Glomerular visceral epithelial cell (primary cell): ENCODE measurements around the gene SGMS1.

Source experiments
- DNase-seq: peaks from one replicate; pipeline ENCODE4 v3.0.0-alpha.2; 2016; ENCODE audit errors: extremely low spot score

The SGMS1 gene

GRCh38 chr10:50336140-50336539, 287.6 kb downstream of the SGMS1 start:
- no peak for DNase-seq

DNA sequence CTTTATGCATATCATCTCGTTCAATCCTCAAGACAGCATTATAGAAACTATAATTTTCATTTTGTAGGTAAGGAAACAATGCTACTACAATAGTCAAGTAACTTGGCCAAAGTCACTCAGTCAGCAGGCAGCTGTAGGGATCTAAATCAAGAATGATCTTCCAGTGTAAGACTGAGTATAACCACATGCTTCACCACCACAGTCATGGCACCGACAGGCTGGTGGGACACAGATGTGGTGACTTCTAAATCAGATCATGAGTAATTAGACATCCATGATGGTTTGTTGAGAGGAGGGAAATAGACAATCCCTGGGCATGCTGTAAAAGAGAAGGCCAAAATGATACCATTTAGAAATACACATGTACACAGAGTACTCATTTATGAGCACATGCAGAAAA, 288.4 kb downstream of the SGMS1 start:
- DNase-seq: no peak

- no peak for DNase-seq
Observed at GRCh38 chr10:50334273-50334672, 289.5 kb downstream of the SGMS1 start.

GRCh38 chr10:50333872-50334271, 289.9 kb downstream of the SGMS1 start:
- no peak for DNase-seq

GRCh38 chr10:50332108-50332842, 291.5 kb downstream of the SGMS1 start:
- DNase-seq: no peak

DNA sequence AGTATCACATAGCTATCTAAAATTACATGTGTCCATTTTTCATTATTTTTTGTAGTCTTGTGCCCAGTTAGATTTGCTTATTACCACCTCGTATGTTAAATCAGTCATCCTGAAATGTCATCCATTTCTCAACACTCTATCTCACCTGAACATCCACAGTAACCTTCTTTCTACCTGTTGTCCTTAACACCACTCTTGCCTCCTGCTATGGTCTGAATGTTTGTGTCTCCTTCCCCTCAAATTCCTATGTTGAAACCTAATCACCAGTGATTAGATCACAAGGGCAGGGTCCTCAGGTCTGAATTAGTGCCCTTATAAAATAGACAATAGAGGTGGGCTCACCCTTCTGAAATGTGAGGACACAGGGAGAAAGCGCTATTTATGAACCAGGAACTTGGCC, 292.3 kb downstream of the SGMS1 start:
- DNase-seq: no peak

DNA sequence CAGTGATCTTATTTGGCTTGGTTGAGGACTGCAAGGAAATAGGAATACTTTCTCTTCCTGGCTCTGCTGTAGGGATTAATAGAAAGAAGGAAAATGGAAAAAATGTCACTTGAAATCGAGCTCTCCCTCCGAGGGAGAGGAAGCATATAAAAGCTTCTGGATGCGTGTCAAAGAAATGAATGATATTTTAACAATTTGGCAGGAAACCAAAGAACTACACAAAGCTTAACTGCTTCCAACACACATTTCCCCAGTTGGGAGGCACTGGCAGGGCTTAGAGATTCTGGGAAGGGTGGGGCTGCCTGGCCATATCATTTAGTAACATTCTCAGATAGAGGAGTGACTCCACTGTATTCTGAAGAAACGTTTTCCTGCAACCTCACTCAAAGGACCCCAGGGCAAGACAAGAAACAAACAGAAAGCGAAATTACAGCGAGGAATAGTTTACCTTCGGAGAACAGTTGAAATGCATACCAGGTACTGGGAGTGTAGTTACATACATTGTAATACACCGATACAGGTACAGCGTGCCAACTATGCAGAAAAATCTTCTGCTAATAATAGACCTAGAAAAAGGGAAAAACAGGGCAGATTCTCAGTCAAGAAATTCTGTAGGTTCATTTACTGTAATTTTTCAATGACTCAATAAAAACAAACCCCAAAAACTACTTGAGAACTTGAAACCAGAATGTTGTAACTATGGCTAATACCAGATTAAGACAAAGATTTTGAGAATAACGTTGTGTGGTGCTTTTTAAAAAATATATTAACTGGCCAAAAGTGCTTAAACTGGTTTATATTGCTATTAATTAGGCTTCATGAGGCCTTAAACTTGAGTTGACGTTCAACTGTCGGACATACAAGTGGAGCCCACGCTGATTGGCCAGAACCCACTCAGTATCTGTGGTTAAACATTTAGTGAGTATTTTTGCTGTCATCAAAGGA, 296.7 kb downstream of the SGMS1 start:
- peak; percentile 16 for DNase-seq

DNA sequence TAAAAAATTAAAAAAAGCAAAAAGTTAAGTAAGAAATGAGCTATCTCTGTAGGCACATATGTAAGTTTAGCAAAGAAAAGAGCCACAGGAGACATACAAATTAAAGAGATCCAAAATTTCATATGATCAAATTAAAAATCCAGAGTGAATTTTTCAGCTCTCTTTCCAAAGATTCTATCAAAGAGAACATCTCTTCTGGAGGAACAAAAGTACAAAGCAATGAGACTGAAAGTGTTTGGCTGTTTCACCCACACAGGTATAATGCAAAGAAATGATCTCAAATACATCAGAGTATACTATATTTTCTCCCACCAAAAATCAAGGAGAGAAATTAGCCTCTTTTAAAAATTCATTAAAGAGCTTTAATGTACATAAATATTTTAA, 297.6 kb downstream of the SGMS1 start:
- no peak for DNase-seq

DNA sequence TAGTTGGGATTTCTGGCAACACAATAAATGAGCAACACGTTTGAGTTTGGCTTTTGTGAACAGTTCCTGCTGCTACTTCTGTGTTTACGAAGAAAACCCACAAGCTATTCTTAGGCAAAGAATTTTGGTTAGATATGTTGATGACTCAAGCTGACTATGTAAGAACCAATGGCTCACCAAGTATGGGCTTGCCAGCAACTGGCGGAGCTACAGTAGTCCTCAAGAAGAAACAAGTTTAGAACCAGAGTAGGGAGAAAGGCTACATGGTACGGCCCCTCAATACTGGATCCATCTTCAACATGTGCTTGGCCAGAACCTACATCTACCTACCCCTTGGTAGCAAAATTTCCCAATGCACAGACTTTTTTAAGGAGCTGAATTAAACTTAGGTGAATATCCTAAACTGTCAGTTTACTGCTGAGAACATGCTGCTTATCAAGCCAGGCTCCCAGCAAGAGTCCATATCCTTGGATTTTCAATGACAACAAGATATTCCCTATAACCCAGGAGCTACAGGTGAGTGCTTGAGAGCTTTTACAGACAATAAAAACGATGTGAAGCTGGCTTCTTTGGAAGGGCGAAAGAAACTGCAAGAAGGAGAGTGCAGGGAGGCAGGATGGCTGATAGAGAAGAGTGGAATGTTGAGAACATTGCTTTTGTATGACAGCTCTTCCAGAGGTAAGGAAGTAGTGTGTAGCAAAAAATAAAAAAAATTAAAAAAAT, 298.1 kb downstream of the SGMS1 start:
- DNase-seq: peak; percentile 73

- no peak for DNase-seq
Observed at GRCh38 chr10:50324680-50325393, 298.9 kb downstream of the SGMS1 start.

- no peak for DNase-seq
Observed at GRCh38 chr10:50324046-50324445, 299.7 kb downstream of the SGMS1 start.

GRCh38 chr10:50322077-50322476, 301.7 kb downstream of the SGMS1 start:
- DNase-seq: no peak

DNA sequence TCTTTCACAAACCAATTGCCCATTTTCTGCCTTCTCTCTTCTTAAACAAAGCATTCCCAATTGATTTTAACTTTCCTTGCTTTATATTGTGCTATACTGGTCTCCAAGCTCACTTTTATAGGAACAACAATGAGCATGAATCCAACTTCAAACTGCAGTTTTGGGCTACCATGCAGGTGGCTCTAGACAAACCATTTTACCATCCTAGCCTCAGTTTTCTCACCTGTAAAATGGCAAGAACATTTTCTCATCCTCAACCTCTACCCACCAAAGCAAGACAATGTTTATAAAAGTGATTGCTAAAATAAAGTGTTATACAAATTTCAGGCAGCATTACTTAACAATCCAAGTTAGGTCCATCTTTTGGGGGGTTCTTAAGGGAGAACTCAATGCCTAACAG, 305.6 kb downstream of the SGMS1 start:
- no peak for DNase-seq

- no peak for DNase-seq
Observed at GRCh38 chr10:50316695-50317648, 306.8 kb downstream of the SGMS1 start.

GRCh38 chr10:50316174-50316573, 307.6 kb downstream of the SGMS1 start:
- no peak for DNase-seq

DNA sequence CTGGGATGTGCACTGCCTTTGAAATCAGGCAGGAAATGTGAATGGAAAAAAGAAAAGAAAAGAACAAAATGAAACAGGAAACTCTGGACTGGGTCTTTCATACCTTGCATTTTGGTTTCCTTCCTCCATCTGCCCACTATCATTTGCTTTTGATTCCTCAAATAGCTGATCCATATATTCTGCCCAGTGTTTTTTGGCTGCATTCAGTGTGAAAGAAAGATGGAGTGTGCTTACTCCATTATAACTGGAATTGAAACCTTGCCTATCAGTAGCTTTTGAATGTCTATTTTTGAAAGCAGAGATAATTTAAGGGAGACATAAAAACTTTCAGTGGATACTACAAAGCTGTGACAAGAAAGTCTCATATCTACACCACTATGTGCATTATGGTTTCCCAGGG, 308.3 kb downstream of the SGMS1 start:
- DNase-seq: no peak

- no peak for DNase-seq
Observed at GRCh38 chr10:50314169-50315071, 309.3 kb downstream of the SGMS1 start.

DNA sequence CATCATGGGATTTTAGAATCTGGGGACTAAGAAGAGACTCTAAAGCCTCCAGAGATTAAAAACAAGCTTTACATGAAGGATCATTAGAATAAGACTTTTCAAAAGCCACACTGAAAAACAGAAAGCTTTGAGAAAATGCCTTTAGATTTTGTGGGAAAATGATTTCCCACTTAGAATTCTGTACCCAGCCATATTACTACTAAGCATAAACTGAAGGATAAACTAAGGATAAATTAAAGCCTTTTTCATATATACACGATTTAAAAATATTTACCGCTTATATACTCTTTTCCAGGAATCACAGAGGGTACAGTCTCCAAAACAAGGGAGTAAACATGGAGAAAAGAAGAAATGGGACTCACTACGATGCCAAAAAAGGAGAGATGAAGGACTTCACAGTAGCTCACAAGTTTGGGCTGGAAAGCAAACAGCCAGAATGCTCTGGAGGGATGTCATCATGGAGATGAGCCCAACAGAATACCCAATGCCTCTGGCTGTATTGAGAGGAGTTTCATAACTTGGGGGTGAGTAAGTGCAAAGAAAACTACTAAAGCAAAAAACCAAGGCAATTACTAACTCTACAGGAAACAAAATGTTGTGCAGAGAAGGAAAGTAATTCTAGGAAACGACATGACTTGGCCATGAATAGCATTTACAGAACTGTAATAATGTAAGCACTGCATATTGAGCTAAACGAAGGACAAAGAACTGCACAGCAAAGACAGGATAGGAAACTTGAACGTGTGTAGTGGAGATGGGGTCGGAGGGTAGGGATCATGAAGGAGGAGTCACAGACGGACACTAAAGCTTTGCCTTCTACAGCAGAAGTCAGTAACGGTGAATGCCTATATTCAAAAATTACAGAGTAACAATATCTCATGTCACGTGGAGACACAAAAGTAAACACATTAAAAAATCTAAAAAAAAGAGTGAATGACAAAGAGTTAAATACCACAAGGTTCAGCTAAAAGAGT, 311.0 kb downstream of the SGMS1 start:
- DNase-seq: no peak
